ENCODE results near the gene CDH4. TPM values are rescaled to one million over a fixed set of nuclear protein-coding genes. Genes with fewer than 3 reads are reported as not detected.

CDH4 gene
- total and polyA plus RNA-seq, 2 donors (not counting 1 experiment from before 2014, with no cell fraction given) = not detected

- Histone ChIP-seq H3K27me3 (replicated peaks in 1 of 4; ENCODE audit: control extremely low read depth in 1 of 4, control insufficient read depth in 3 of 4, insufficient read depth in 4 of 4, low read length in 3 of 4) (no peaks in the 10 kb centered on the region), H3K4me3 (ENCODE audit: control extremely low read depth in 1 of 5, extremely low read depth in 1 of 5, insufficient read depth in 1 of 5, low read depth in 2 of 5, low read length in 4 of 5) (no peak overlapping the region), H2AFZ (ENCODE audit: insufficient read depth, low read depth, low read length, poor library complexity, severe bottlenecking) (no peak overlapping the region), H3K36me3 (replicated peaks in 1 of 2; ENCODE audit: control extremely low read depth in 1 of 2, control insufficient read depth in 1 of 2, extremely low read depth in 1 of 2, insufficient read depth in 2 of 2, low read length in 1 of 2) (no peaks in the 10 kb centered on the region), H3K79me2 (ENCODE audit: control insufficient read depth, insufficient read depth, low read length) (no peaks in the 10 kb centered on the region), H3K4me2 (replicated peaks; ENCODE audit: low read depth, low read length, poor library complexity, severe bottlenecking) (no peak overlapping the region), H3K27ac (ENCODE audit: low read length in 2 of 2) (no peak overlapping the region), H3K4me1 (ENCODE audit: control insufficient read depth in 2 of 2, insufficient read depth in 2 of 2, low read length in 2 of 2) (no peaks in the 10 kb centered on the region), H3K9me3 (ENCODE audit: control extremely low read depth in 1 of 3, control insufficient read depth in 2 of 3, insufficient read depth in 1 of 3, low read length in 2 of 3) (peaks cover 0 to 7% (median 0%) of the 10 kb centered on the region in 3 donors), H4K20me1 (ENCODE audit: control insufficient read depth, insufficient read depth, low read length, poor library complexity, severe bottlenecking) (no peaks in the 10 kb centered on the region), H3K9ac (ENCODE audit: low read length) (no peak overlapping the region)
- ATAC-seq (ENCODE audit: low read depth) (no peak), DNase-seq (no peak)
- Mint-ChIP-seq H3K9me3 (ENCODE audit: insufficient read depth) (peaks cover 3% of the 10 kb centered on the region), H3K27me3 (no peaks in the 10 kb centered on the region), H3K4me3 (no peak overlapping the region), H3K4me1 (no peaks in the 10 kb centered on the region), H3K27ac (no peak overlapping the region)
- POLR2A ChIA-PET = no interaction called here
- CTCF ChIA-PET = no interaction called here
- intact Hi-C loops (cut with micrococcal nuclease) = no loop called here
- TF ChIP-seq EZH2 (IDR thresholded peaks at IDR 0.05; ENCODE audit: borderline replicate concordance, insufficient read depth, low read depth, low read length, poor library complexity, severe bottlenecking) = no peak
- TF ChIP-seq CTCF (IDR thresholded peaks at IDR 0.05) = no peak
- WGBS (ENCODE audit: insufficient coverage) = no CpG with 5 or more reads among the region's 3 CpGs
These were observed 567.4 kb downstream of the CDH4 start for GRCh38 chr20:61819574-61819846.

- ChIA-PET CTCF (no interaction called here), POLR2A (no interaction called here)
- Histone ChIP-seq H3K9me3 (ENCODE audit: control extremely low read depth in 1 of 3, control insufficient read depth in 2 of 3, insufficient read depth in 1 of 3, low read length in 2 of 3) (peaks cover 0 to 7% (median 0%) of the 10 kb centered on the region in 3 donors), H3K4me2 (replicated peaks; ENCODE audit: low read depth, low read length, poor library complexity, severe bottlenecking) (no peak overlapping the region), H3K4me3 (ENCODE audit: control extremely low read depth in 1 of 5, extremely low read depth in 1 of 5, insufficient read depth in 1 of 5, low read depth in 2 of 5, low read length in 4 of 5) (no peak overlapping the region), H3K27ac (ENCODE audit: low read length in 2 of 2) (no peak overlapping the region), H4K20me1 (ENCODE audit: control insufficient read depth, insufficient read depth, low read length, poor library complexity, severe bottlenecking) (no peaks in the 10 kb centered on the region), H3K79me2 (ENCODE audit: control insufficient read depth, insufficient read depth, low read length) (no peaks in the 10 kb centered on the region), H3K36me3 (replicated peaks in 1 of 2; ENCODE audit: control extremely low read depth in 1 of 2, control insufficient read depth in 1 of 2, extremely low read depth in 1 of 2, insufficient read depth in 2 of 2, low read length in 1 of 2) (no peaks in the 10 kb centered on the region), H3K4me1 (ENCODE audit: control insufficient read depth in 2 of 2, insufficient read depth in 2 of 2, low read length in 2 of 2) (no peaks in the 10 kb centered on the region), H3K27me3 (replicated peaks in 1 of 4; ENCODE audit: control extremely low read depth in 1 of 4, control insufficient read depth in 3 of 4, insufficient read depth in 4 of 4, low read length in 3 of 4) (no peaks in the 10 kb centered on the region), H3K9ac (ENCODE audit: low read length) (no peak overlapping the region), H2AFZ (ENCODE audit: insufficient read depth, low read depth, low read length, poor library complexity, severe bottlenecking) (no peak overlapping the region)
- Mint-ChIP-seq H3K4me1 (no peaks in the 10 kb centered on the region), H3K27ac (no peak overlapping the region), H3K4me3 (no peak overlapping the region), H3K27me3 (no peaks in the 10 kb centered on the region), H3K9me3 (ENCODE audit: insufficient read depth) (peaks cover 3% of the 10 kb centered on the region)
- no peak for DNase-seq
- 89% methylated on average over 25 of the region's 27 CpGs for WGBS (ENCODE audit: insufficient coverage)
- TF ChIP-seq EZH2 (IDR thresholded peaks at IDR 0.05; ENCODE audit: borderline replicate concordance, insufficient read depth, low read depth, low read length, poor library complexity, severe bottlenecking) = no peak
- TF ChIP-seq CTCF (IDR thresholded peaks at IDR 0.05) = no peak
- ATAC-seq (ENCODE audit: low read depth) = no peak
- intact Hi-C loops (cut with micrococcal nuclease) = no loop called here
These were observed 568.1 kb downstream of the CDH4 start for GRCh38 chr20:61819921-61820825.

Measured in B cell (primary cell).